NB4 (cell line): ENCODE results near the gene DCUN1D1.
A peak's percentile ranks its signal among the peaks of the same experiment; 100 is the strongest.

Experiments used
- DNase-seq: peaks from one replicate; pipeline ENCODE4 v3.0.0; 2010; ENCODE audit warnings: low read depth
- H3K4me3 ChIP-seq: one replicate; pipeline ENCODE4 v1.5.1; 2011; ENCODE audit warnings: mild to moderate bottlenecking, low read depth, low read length, moderate library complexity
- CTCF ChIP-seq: IDR thresholded peaks from one replicate; pipeline ENCODE4 v1.5.1; 2012; ENCODE audit warnings: low read depth, low read length
- MYC ChIP-seq: IDR thresholded peaks from 2 replicates; pipeline ENCODE4 v1.6.1; 2011; ENCODE audit warnings: low read depth, low read length
- POLR2A ChIP-seq: IDR thresholded peaks from 2 replicates; pipeline ENCODE4 v1.6.1; 2011; ENCODE audit warnings: mild to moderate bottlenecking; ENCODE audit not compliant: insufficient read length; ENCODE audit errors: extremely low read depth
- TF ChIP-seq, protein P1 (sequence below): IDR thresholded peaks from 2 replicates; pipeline ENCODE4 v1.6.1; 2011; ENCODE audit warnings: low read depth, low read length

DCUN1D1 gene

GRCh38 chr3:182980204-182981037, at the start of gene DCUN1D1:
TSS of gene DCUN1D1 (minus strand) at chr3:182980538. CDS start at chr3:182980489, 49 bp downstream.
- peak within 1 kb of the TSS; percentile 84 for H3K4me3 ChIP-seq
- DNase-seq = peak; percentile 87
- TF ChIP-seq, protein P1, sequence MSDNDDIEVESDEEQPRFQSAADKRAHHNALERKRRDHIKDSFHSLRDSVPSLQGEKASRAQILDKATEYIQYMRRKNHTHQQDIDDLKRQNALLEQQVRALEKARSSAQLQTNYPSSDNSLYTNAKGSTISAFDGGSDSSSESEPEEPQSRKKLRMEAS = no peak
- TF ChIP-seq POLR2A = peak; percentile 34

GRCh38 chr3:183028416-183028815, 48.1 kb upstream of the DCUN1D1 start:
- no peak for DNase-seq
- TF ChIP-seq POLR2A (no peak), MYC (no peak), CTCF (no peak)
- TF ChIP-seq, protein P1 = no peak
- H3K4me3 ChIP-seq = no peak overlapping the region

- TF ChIP-seq CTCF (no peak), POLR2A (no peak), MYC (no peak)
- TF ChIP-seq, protein P1 = no peak
- no peak for DNase-seq
- no peak overlapping the region for H3K4me3 ChIP-seq
These were observed 46.9 kb upstream of the DCUN1D1 start for GRCh38 chr3:183027276-183027675.

DNA sequence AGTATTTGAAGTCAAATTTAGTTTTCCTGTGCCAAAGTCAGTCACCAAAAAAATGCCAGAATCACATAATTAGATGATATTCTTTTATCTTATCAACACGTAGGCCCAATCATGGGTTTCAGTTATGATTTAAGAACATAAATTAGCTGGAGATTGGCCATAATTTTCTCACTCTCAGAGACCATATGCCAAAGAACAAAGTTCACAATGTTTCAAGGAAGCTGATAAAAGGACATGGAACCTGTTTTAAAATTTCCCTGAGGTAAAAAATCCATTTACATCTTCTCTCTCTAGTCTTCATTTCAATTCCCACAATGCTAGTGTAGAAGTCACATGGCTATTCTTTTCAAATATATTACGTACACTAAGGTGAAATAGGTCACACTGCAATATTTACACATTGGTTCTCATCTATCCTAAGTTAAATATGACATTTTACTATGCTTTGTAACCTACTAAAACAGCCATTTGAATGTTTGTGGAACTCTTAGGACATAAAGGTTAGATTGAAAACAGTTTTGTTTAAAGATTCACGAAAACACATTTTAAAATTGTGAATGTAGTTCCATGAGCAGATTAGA, 42.7 kb upstream of the DCUN1D1 start:
- TF ChIP-seq POLR2A (no peak), MYC (no peak), CTCF (no peak)
- TF ChIP-seq, protein P1 = no peak
- no peak overlapping the region for H3K4me3 ChIP-seq
- no peak for DNase-seq

- DNase-seq = peak; percentile 4
- no peak overlapping the region for H3K4me3 ChIP-seq
- TF ChIP-seq, protein P1 = no peak
- no peak for TF ChIP-seq MYC
- TF ChIP-seq POLR2A = no peak
- no peak for TF ChIP-seq CTCF
These were observed 38.3 kb upstream of the DCUN1D1 start for GRCh38 chr3:183018421-183019192.
